Smooth muscle cell (in vitro differentiated cells): ENCODE results near the gene EXO5. TPM values are rescaled to one million over a fixed set of nuclear protein-coding genes. Genes with fewer than 3 reads are reported as not detected.

Experiments
- DNase-seq: peaks from one replicate; lab custom pipeline; 2025; ENCODE audit not compliant: unreplicated experiment; lab: John Stamatoyannopoulos, UW
- H2AFZ ChIP-seq: fragments of 200-600 bp; sonication (generic); 2 replicates; pipeline ENCODE4 v1.6.0; 2016; ENCODE audit warnings: antibody characterized with exemption, low read depth, mild to moderate bottlenecking
- H3F3A ChIP-seq: fragments of 200-600 bp; sonication (generic); 2 replicates; pipeline ENCODE4 v1.6.0; 2017; ENCODE audit warnings: antibody characterized with exemption, low read depth
- H3K27ac ChIP-seq: fragments of 200-600 bp; sonication (generic); 2 replicates; pipeline ENCODE4 v1.5.1; 2016; ENCODE audit warnings: low read depth, mild to moderate bottlenecking
- H3K27me3 ChIP-seq: fragments of 200-600 bp; sonication (generic); 2 replicates; pipeline ENCODE4 v1.6.1; 2016; ENCODE audit warnings: low read depth, mild to moderate bottlenecking
- H3K36me3 ChIP-seq: fragments of 200-600 bp; sonication (generic); 2 replicates; pipeline ENCODE4 v1.5.1; 2016; ENCODE audit warnings: low read depth
- H3K4me1 ChIP-seq: fragments of 200-600 bp; sonication (generic); 2 replicates; pipeline ENCODE4 v1.5.1; 2016; ENCODE audit warnings: low read depth
- H3K4me2 ChIP-seq: fragments of 200-600 bp; sonication (generic); 2 replicates; pipeline ENCODE4 v1.6.0; 2016; ENCODE audit warnings: mild to moderate bottlenecking
- H3K4me3 ChIP-seq: fragments of 200-600 bp; sonication (generic); 2 replicates; pipeline ENCODE4 v1.5.1; 2016; ENCODE audit warnings: mild to moderate bottlenecking
- H3K79me2 ChIP-seq: fragments of 200-600 bp; sonication (generic); 2 replicates; pipeline ENCODE4 v1.6.0; 2016; ENCODE audit warnings: low read depth, mild to moderate bottlenecking
- H3K9ac ChIP-seq: fragments of 200-600 bp; sonication (generic); 2 replicates; pipeline ENCODE4 v1.6.0; 2016; ENCODE audit warnings: low read depth
- H3K9me3 ChIP-seq: fragments of 200-600 bp; sonication (generic); replicated peaks from 2 replicates; pipeline ENCODE4 v1.5.1; 2016; ENCODE audit warnings: low read depth
- H4K20me1 ChIP-seq: fragments of 200-600 bp; sonication (generic); 2 replicates; pipeline ENCODE4 v1.6.0; 2016; ENCODE audit warnings: low read depth
- CTCF ChIP-seq: fragments of 200-600 bp; sonication (generic); IDR thresholded peaks from 2 replicates; pipeline ENCODE4 v1.5.1; 2017; ENCODE audit warnings: borderline replicate concordance, mild to moderate bottlenecking, antibody characterized with exemption; ENCODE audit not compliant: insufficient read depth, poor library complexity, severe bottlenecking
- WGBS: methylation state at CpG from one replicate; pipeline ENCODE4 v1.1.7; 2016; ENCODE audit warnings: low lambda C conversion rate; 5-methylcytosine and 5-hydroxymethylcytosine counted together
- polyA plus RNA-seq: library from polyadenylated mRNA; unstranded; fragments of >200 nt; fragmentation: Nextera tagmentation; extraction: Ambion mirVana; gene quantifications from 2 replicates; pipeline ENCODE4 v1.2.1, GENCODE V29; 2016
- total RNA-seq: library from RNA; depleted of rRNA; stranded (reverse); fragments of >200 nt; gene quantifications from 2 replicates; pipeline ENCODE4 v1.2.3, GENCODE V29; 2014

Gene EXO5
- total and polyA plus RNA-seq, 2 experiments from 2014 or later = 7.1 to 9.4 TPM

- TF ChIP-seq CTCF = no peak
- 73% methylated on average over 6 of the region's 6 CpGs for WGBS
- no peaks in the 10 kb centered on the region for H3K27me3 ChIP-seq
- peak overlapping the region; percentile 94 for H3K4me2 ChIP-seq
- DNase-seq = no peak
- no peaks in the 10 kb centered on the region for H3F3A ChIP-seq
- no peaks in the 10 kb centered on the region for H3K36me3 ChIP-seq
- H3K9ac ChIP-seq = peak overlapping the region; percentile 71
- H3K79me2 ChIP-seq = peaks cover 26% of the 10 kb centered on the region
- peak overlapping the region; percentile 84 for H3K4me3 ChIP-seq
- peak overlapping the region; percentile 50 for H3K27ac ChIP-seq
- H4K20me1 ChIP-seq = no peaks in the 10 kb centered on the region
- peaks cover 13% of the 10 kb centered on the region for H3K4me1 ChIP-seq
- peaks cover 4% of the 10 kb centered on the region for H3K9me3 ChIP-seq
- peak overlapping the region; percentile 96 for H2AFZ ChIP-seq
Measured at GRCh38 chr1:40507973-40508372, 594 bp upstream of the EXO5 start.

- peaks cover 9% of the 10 kb centered on the region for H3K36me3 ChIP-seq
- no peaks in the 10 kb centered on the region for H4K20me1 ChIP-seq
- no peaks in the 10 kb centered on the region for H3K4me1 ChIP-seq
- WGBS = 96% methylated on average over 2 of the region's 2 CpGs
- H3K4me2 ChIP-seq = no peak overlapping the region
- no peak overlapping the region for H2AFZ ChIP-seq
- H3K27ac ChIP-seq = no peak overlapping the region
- no peak overlapping the region for H3K9ac ChIP-seq
- no peak for DNase-seq
- H3K4me3 ChIP-seq = no peak overlapping the region
- H3K9me3 ChIP-seq = peaks cover 5% of the 10 kb centered on the region
- H3F3A ChIP-seq = no peaks in the 10 kb centered on the region
- H3K79me2 ChIP-seq = no peaks in the 10 kb centered on the region
- TF ChIP-seq CTCF = no peak
- no peaks in the 10 kb centered on the region for H3K27me3 ChIP-seq
Measured at GRCh38 chr1:40519517-40519916, 10.9 kb downstream of the EXO5 start.

- H3K9ac ChIP-seq = peak overlapping the region; percentile 63
- no peaks in the 10 kb centered on the region for H3K36me3 ChIP-seq
- H3K9me3 ChIP-seq = no peaks in the 10 kb centered on the region
- H3K79me2 ChIP-seq = no peaks in the 10 kb centered on the region
- H3F3A ChIP-seq = no peaks in the 10 kb centered on the region
- H3K4me3 ChIP-seq = peak overlapping the region; percentile 60
- H3K27me3 ChIP-seq = no peaks in the 10 kb centered on the region
- 48% methylated on average over 5 of the region's 5 CpGs for WGBS
- H3K4me1 ChIP-seq = peaks cover 9% of the 10 kb centered on the region
- H2AFZ ChIP-seq = peak overlapping the region; percentile 97
- no peak for TF ChIP-seq CTCF
- H3K4me2 ChIP-seq = peak overlapping the region; percentile 85
- no peaks in the 10 kb centered on the region for H4K20me1 ChIP-seq
- no peak for DNase-seq
- peak overlapping the region; percentile 81 for H3K27ac ChIP-seq
Measured at GRCh38 chr1:40530735-40531380, 22.3 kb downstream of the EXO5 start.

- Histone ChIP-seq H4K20me1 (no peaks in the 10 kb centered on the region), H3K79me2 (no peaks in the 10 kb centered on the region), H2AFZ (peak within 1 kb of the TSS; percentile 97), H3K9me3 (no peaks in the 10 kb centered on the region), H3K27ac (peak within 1 kb of the TSS; percentile 81), H3K4me2 (peak within 1 kb of the TSS; percentile 85), H3K9ac (peak within 1 kb of the TSS; percentile 63), H3K27me3 (no peaks in the 10 kb centered on the region), H3K4me1 (peaks cover 9% of the 10 kb centered on the region), H3F3A (no peaks in the 10 kb centered on the region), H3K36me3 (no peaks in the 10 kb centered on the region), H3K4me3 (peak within 1 kb of the TSS; percentile 60)
- DNase-seq = peak; percentile 38
- TF ChIP-seq CTCF = no peak
- 1% methylated on average over 35 of the region's 35 CpGs for WGBS
Measured at GRCh38 chr1:40531381-40532061, 23.0 kb downstream of the EXO5 start, which contains the start of gene ZNF684. Gene ZNF684 (plus strand): TSS chr1:40531637. CDS start chr1:40533167, 1,530 bp downstream.
